ENCODE results near the gene ZBTB38.

Gene ZBTB38

GRCh38 chr3:141409940-141410241 is 41.6 kb downstream of the ZBTB38 start:
- Mint-ChIP-seq H3K27me3 (no peaks in the 10 kb centered on the region), H3K9me3 (ENCODE audit: low read depth) (no peaks in the 10 kb centered on the region), H3K4me1 (ENCODE audit: low read depth) (peaks cover 77% of the 10 kb centered on the region), H3K36me3 (peaks cover 10% of the 10 kb centered on the region), H3K27ac (peak overlapping the region; percentile 99), H3K4me3 (no peak overlapping the region)

DNA sequence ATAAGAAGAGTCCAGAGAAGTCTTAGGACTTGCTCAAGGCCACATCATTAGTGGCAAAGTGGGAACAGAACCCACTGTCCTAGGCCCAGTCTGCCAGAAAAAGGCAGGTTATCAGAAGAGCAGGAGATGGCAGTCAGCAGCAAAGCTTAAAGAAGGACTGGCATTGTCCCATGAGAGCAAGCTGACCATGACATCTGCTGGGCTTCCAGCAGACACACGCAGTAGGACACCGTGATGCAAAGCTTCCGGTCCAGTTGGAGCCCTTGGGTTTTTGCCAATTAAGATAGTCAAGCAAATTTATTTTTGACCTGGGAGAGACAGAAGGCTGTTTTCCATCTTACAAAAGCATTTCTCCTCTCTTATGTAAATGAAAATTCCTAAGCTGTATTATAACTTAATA is 42.1 kb downstream of the ZBTB38 start:
- Mint-ChIP-seq H3K27ac (peak overlapping the region; percentile 99), H3K9me3 (ENCODE audit: low read depth) (no peaks in the 10 kb centered on the region), H3K27me3 (no peaks in the 10 kb centered on the region), H3K4me3 (peak overlapping the region; percentile 27), H3K4me1 (ENCODE audit: low read depth) (peaks cover 81% of the 10 kb centered on the region), H3K36me3 (peaks cover 13% of the 10 kb centered on the region)

GRCh38 chr3:141410846-141411245 is 42.5 kb downstream of the ZBTB38 start:
- no peaks in the 10 kb centered on the region for H3K9me3 Mint-ChIP-seq (ENCODE audit: low read depth)
- H3K4me3 Mint-ChIP-seq: peak overlapping the region; percentile 89
- H3K36me3 Mint-ChIP-seq: peaks cover 13% of the 10 kb centered on the region
- peak overlapping the region; percentile 99 for H3K27ac Mint-ChIP-seq
- H3K27me3 Mint-ChIP-seq: no peaks in the 10 kb centered on the region
- peaks cover 82% of the 10 kb centered on the region for H3K4me1 Mint-ChIP-seq (ENCODE audit: low read depth)

DNA sequence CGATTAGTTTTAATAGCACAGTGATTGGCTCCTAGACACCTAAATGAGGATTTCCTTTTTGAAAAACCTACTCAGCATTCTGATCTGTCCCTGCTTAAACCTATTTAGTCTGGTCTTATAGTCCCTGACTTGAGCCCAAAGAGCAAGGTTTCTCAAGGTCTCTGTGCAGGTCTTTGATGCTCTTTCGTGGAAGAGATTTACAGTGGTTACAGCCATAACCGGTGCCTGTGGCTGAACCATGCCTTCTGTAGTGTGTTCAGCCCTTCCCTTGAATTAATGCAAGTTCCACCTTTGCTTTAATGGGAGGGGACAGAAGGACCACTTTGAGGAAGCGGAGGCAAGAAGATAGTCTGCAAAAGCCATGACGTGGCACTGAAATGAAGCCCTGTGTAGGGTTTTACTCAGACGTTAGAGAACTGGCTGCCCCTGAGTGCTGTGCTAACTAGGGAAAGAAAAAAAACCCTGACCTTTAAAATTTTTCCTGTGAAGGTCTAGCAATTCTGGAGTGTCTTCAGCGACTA is 43.0 kb downstream of the ZBTB38 start:
- peak overlapping the region; percentile 89 for H3K4me3 Mint-ChIP-seq
- H3K9me3 Mint-ChIP-seq (ENCODE audit: low read depth): no peaks in the 10 kb centered on the region
- peaks cover 11% of the 10 kb centered on the region for H3K36me3 Mint-ChIP-seq
- no peaks in the 10 kb centered on the region for H3K27me3 Mint-ChIP-seq
- H3K27ac Mint-ChIP-seq: peak overlapping the region; percentile 99
- H3K4me1 Mint-ChIP-seq (ENCODE audit: low read depth): peaks cover 80% of the 10 kb centered on the region

GRCh38 chr3:141412087-141412935 is 44.0 kb downstream of the ZBTB38 start:
- Mint-ChIP-seq H3K27ac (peak overlapping the region; percentile 99), H3K4me3 (peak overlapping the region; percentile 89), H3K36me3 (peaks cover 15% of the 10 kb centered on the region), H3K4me1 (ENCODE audit: low read depth) (peaks cover 76% of the 10 kb centered on the region), H3K27me3 (no peaks in the 10 kb centered on the region), H3K9me3 (ENCODE audit: low read depth) (no peaks in the 10 kb centered on the region)

DNA sequence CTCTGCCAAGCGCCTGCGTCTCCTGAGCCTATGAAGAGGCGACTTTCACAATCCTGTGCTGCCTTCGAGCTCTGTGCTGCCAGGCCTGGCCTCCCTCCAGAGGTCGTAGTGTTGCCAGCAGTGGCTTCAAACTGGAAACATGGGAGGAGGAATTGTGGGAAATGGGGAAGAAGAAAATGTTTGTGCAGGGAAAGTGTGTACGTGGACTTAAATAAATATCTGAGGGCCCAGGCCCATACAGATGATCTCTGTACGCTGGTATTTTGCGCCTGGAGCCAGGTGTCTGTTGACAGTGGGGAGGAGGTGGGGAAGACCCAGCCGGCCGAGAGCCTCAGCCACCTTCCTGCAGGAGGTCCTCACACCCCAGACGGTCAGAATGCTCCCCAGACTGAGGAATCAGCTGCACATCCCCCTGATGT is 44.6 kb downstream of the ZBTB38 start:
- Mint-ChIP-seq H3K36me3 (peaks cover 17% of the 10 kb centered on the region), H3K27me3 (no peaks in the 10 kb centered on the region), H3K4me1 (ENCODE audit: low read depth) (peaks cover 79% of the 10 kb centered on the region), H3K27ac (peak overlapping the region; percentile 99), H3K9me3 (ENCODE audit: low read depth) (no peaks in the 10 kb centered on the region), H3K4me3 (peak overlapping the region; percentile 89)

GRCh38 chr3:141413391-141413790 is 45.1 kb downstream of the ZBTB38 start:
- Mint-ChIP-seq H3K27ac (peak overlapping the region; percentile 99), H3K4me1 (ENCODE audit: low read depth) (peaks cover 80% of the 10 kb centered on the region), H3K9me3 (ENCODE audit: low read depth) (no peaks in the 10 kb centered on the region), H3K4me3 (peak overlapping the region; percentile 67), H3K27me3 (no peaks in the 10 kb centered on the region), H3K36me3 (peaks cover 15% of the 10 kb centered on the region)

GRCh38 chr3:141413801-141414689 is 45.7 kb downstream of the ZBTB38 start:
- H3K4me3 Mint-ChIP-seq: peak overlapping the region; percentile 67
- H3K27me3 Mint-ChIP-seq: no peaks in the 10 kb centered on the region
- H3K4me1 Mint-ChIP-seq (ENCODE audit: low read depth): peaks cover 80% of the 10 kb centered on the region
- H3K27ac Mint-ChIP-seq: peak overlapping the region; percentile 99
- H3K36me3 Mint-ChIP-seq: peaks cover 13% of the 10 kb centered on the region
- H3K9me3 Mint-ChIP-seq (ENCODE audit: low read depth): no peaks in the 10 kb centered on the region

DNA sequence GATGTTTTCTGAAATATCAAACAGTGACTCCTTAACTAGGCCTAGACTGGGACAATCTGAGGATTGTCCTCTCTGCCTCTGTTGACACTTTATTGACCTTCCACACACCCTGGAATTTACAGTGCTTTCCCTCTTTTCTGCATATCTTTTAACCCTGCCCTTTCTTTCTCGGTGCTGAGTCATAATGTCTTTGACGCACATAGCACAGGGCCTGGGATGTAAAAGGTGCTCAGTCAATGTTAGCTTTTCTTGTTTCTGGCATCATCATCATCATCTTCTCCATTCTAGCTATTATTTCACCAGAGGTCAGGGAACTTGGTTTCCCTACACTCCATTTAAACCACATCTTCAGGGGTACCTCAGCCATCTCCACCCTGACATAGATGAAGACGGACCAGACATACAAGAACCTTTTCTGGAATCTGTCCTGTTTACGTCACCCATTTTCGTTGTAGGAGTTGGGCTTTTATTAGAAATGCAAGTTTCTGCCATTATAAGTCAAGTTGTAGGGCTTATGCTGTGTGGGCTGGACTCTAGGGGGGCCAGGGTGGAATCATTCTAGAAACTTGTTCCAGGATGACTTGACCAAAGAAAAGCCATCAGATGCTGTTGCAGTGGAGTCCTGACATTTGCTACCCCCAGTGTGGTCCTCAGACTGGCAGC is 46.6 kb downstream of the ZBTB38 start:
- peaks cover 77% of the 10 kb centered on the region for H3K4me1 Mint-ChIP-seq (ENCODE audit: low read depth)
- H3K9me3 Mint-ChIP-seq (ENCODE audit: low read depth): no peaks in the 10 kb centered on the region
- peaks cover 16% of the 10 kb centered on the region for H3K36me3 Mint-ChIP-seq
- H3K4me3 Mint-ChIP-seq: peak overlapping the region; percentile 59
- peak overlapping the region; percentile 99 for H3K27ac Mint-ChIP-seq
- no peaks in the 10 kb centered on the region for H3K27me3 Mint-ChIP-seq

GRCh38 chr3:141415953-141416352 is 47.6 kb downstream of the ZBTB38 start:
- peaks cover 16% of the 10 kb centered on the region for H3K36me3 Mint-ChIP-seq
- H3K27me3 Mint-ChIP-seq: no peaks in the 10 kb centered on the region
- peak overlapping the region; percentile 99 for H3K27ac Mint-ChIP-seq
- peaks cover 69% of the 10 kb centered on the region for H3K4me1 Mint-ChIP-seq (ENCODE audit: low read depth)
- H3K4me3 Mint-ChIP-seq: no peak overlapping the region
- H3K9me3 Mint-ChIP-seq (ENCODE audit: low read depth): no peaks in the 10 kb centered on the region
